B cell (primary cell): ENCODE measurements around the gene NSUN5. TPM values are rescaled to one million over a fixed set of nuclear protein-coding genes. Genes with fewer than 3 reads are reported as not detected.

ENCODE experiments used
- ATAC-seq: fragments of 200-7000 bp; cut with Tn5 transposase; one replicate; pipeline ENCODE4 v1.10.0; 2021; ENCODE audit warnings: low read depth, mild to moderate bottlenecking, moderate number of reproducible peaks, moderate library complexity
- CTCF ChIA-PET: fragments of 350-600 bp; sonication (Branson Sonifier 250); formaldehyde crosslinking; loops from one replicate; lab custom pipeline; 2021; ENCODE audit warnings: antibody characterized with exemption, inconsistent platforms; lab: Charles Lee
- POLR2A ChIA-PET: fragments of 350-600 bp; sonication (Branson Sonifier 250); formaldehyde crosslinking; loops from one replicate; lab custom pipeline; 2021; ENCODE audit warnings: antibody characterized with exemption; lab: Charles Lee
- DNase-seq: peaks from one replicate; pipeline ENCODE4 v3.0.0; 2013
- H2AFZ ChIP-seq: 2 replicates; pipeline ENCODE4 v1.6.1; 2012; ENCODE audit warnings: mild to moderate bottlenecking, low read depth, low read length; ENCODE audit not compliant: insufficient read depth, poor library complexity, severe bottlenecking
- H3K27ac ChIP-seq, 2 donors: 1 replicate in 1 of 2; 2 replicates in 1 of 2; pipeline ENCODE4 v1.5.1; 2012 to 2013; ENCODE audit warnings: low read length in 2 of 2, mild to moderate bottlenecking in 2 of 2, moderate library complexity in 1 of 2
- H3K27me3 ChIP-seq, 4 experiments: fragments of 200-600 bp in 1 of 4; sonication (generic) in 1 of 4; replicated peaks in 1 of 4; 1 replicate in 2 of 4; 2 replicates in 2 of 4; pipeline versions ENCODE4 v1.6.1 to v1.7.0; 2013 to 2016; ENCODE audit warnings: low read length in 3 of 4, mild to moderate bottlenecking in 2 of 4, mixed read lengths in 1 of 4, moderate library complexity in 1 of 4; ENCODE audit not compliant: insufficient read depth in 4 of 4, control insufficient read depth in 3 of 4; ENCODE audit errors: control extremely low read depth in 1 of 4
- H3K36me3 ChIP-seq, 2 experiments: replicated peaks in 1 of 2; 1 replicate in 1 of 2; 2 replicates in 1 of 2; pipeline versions ENCODE4 v1.6.1 to v1.7.1; 2013; ENCODE audit warnings: low read length in 1 of 2; ENCODE audit not compliant: insufficient read depth in 2 of 2, control insufficient read depth in 1 of 2; ENCODE audit errors: control extremely low read depth in 1 of 2, extremely low read depth in 1 of 2
- H3K4me1 ChIP-seq, 2 donors: fragments of 200-600 bp in 1 of 2; sonication (generic) in 1 of 2; 1 replicate in 1 of 2; 2 replicates in 1 of 2; pipeline versions ENCODE4 v1.5.1 to v1.6.1; 2013 to 2017; ENCODE audit warnings: low read length in 2 of 2; ENCODE audit not compliant: control insufficient read depth in 2 of 2, insufficient read depth in 2 of 2
- H3K4me2 ChIP-seq: replicated peaks from 2 replicates; pipeline ENCODE3; 2012; ENCODE audit warnings: mild to moderate bottlenecking, low read depth, low read length; ENCODE audit not compliant: poor library complexity, severe bottlenecking
- H3K4me3 ChIP-seq, 5 experiments: fragments of 200-600 bp in 1 of 5; sonication (generic) in 1 of 5; 1 replicate in 3 of 5; 2 replicates in 2 of 5; pipeline versions ENCODE4 v1.5.1 to v1.7.0; 2011 to 2016; ENCODE audit warnings: low read length in 4 of 5, mild to moderate bottlenecking in 4 of 5, low read depth in 2 of 5, control low read depth in 1 of 5, moderate library complexity in 1 of 5; ENCODE audit not compliant: insufficient read depth in 1 of 5; ENCODE audit errors: control extremely low read depth in 1 of 5, extremely low read depth in 1 of 5
- H3K79me2 ChIP-seq: fragments of 200-600 bp; sonication (generic); one replicate; pipeline ENCODE4 v1.6.0; 2016; ENCODE audit warnings: low read length; ENCODE audit not compliant: control insufficient read depth, insufficient read depth
- H3K9ac ChIP-seq: fragments of 200-600 bp; sonication (generic); 2 replicates; pipeline ENCODE4 v1.6.1; 2017; ENCODE audit warnings: mild to moderate bottlenecking, low read length, moderate library complexity
- H3K9me3 ChIP-seq, 3 donors: one replicate each; pipeline versions ENCODE4 v1.6.1 to v1.7.1; 2013; ENCODE audit warnings: low read length in 2 of 3; ENCODE audit not compliant: control insufficient read depth in 2 of 3, insufficient read depth in 1 of 3; ENCODE audit errors: control extremely low read depth in 1 of 3
- H4K20me1 ChIP-seq: 2 replicates; pipeline ENCODE4 v1.6.0; 2012; ENCODE audit warnings: mild to moderate bottlenecking, low read length; ENCODE audit not compliant: insufficient read depth, control insufficient read depth, poor library complexity, severe bottlenecking
- H3K27ac Mint-ChIP-seq: one replicate; pipeline ENCODE4 v1.8.0; 2021; ENCODE audit warnings: mixed read lengths
- H3K27me3 Mint-ChIP-seq: one replicate; pipeline ENCODE4 v1.8.0; 2021; ENCODE audit warnings: mixed read lengths
- H3K4me1 Mint-ChIP-seq: one replicate; pipeline ENCODE4 v1.8.0; 2021; ENCODE audit warnings: mixed read lengths
- H3K4me3 Mint-ChIP-seq: one replicate; pipeline ENCODE4 v1.8.0; 2021; ENCODE audit warnings: mixed read lengths
- H3K9me3 Mint-ChIP-seq: one replicate; pipeline ENCODE4 v1.8.0; 2022; ENCODE audit warnings: mixed read lengths; ENCODE audit not compliant: insufficient read depth
- EZH2 ChIP-seq: IDR thresholded peaks from 2 replicates; pipeline ENCODE4 v1.6.1; 2012; ENCODE audit warnings: borderline replicate concordance, low read depth, mild to moderate bottlenecking, moderate library complexity, low read length; ENCODE audit not compliant: insufficient read depth, poor library complexity, severe bottlenecking
- WGBS: methylation state at CpG from one replicate; pipeline ENCODE4 v1.1.5; 2013; ENCODE audit warnings: missing lambda C conversion rate; ENCODE audit not compliant: insufficient coverage; 5-methylcytosine and 5-hydroxymethylcytosine counted together
- intact Hi-C: fragments of 100-400 bp; cut with micrococcal nuclease; formaldehyde crosslinking; loops from one replicate; pipeline ENCODE4 v1.10.0; 2022
- polyA plus RNA-seq: library from polyadenylated mRNA; depleted of rRNA; stranded (reverse); fragments of >200 nt; gene quantifications from 2 replicates; pipeline ENCODE4 v1.2.3, GENCODE V29; 2012
- total RNA-seq, 2 donors: library from RNA; stranded (reverse); fragments of 120-200 nt in 1 of 2; gene quantifications; 1 replicate in 1 of 2; 2 replicates in 1 of 2; pipeline versions ENCODE4 v1.2.3 to v1.2.4, GENCODE V29; 2013 to 2022
- TF ChIP-seq, protein P1 (sequence below): fragments of 200-600 bp; IDR thresholded peaks from one replicate; pipeline ENCODE4 v1.8.0; 2022; ENCODE audit warnings: antibody characterized with exemption, mild to moderate bottlenecking

Gene NSUN5
- total and polyA plus RNA-seq, 2 donors (not counting 1 experiment from before 2014, with no cell fraction given), result 67.1 to 98.0 TPM

DNA sequence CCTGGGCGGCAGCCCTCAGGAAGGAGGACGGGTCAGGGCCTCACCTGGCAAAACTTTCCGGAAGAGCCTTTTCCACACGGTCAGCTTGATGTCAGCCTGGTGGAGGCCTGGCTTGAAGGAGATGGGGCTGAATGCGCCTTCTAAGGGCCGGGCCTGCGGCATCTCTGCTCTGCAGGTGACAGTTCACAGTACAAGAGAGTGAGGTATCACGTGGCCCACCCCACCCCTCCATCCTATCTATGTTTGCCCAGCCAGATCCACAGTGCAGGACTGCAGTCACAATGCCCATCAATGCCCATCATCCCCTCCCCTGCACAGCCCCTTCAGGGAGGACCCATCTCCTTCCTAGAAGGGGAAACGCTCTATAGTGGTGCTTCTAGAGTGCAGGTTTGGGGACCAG is 7.9 kb upstream of the NSUN5 start:
- Histone ChIP-seq H3K79me2 (no peaks in the 10 kb centered on the region), H3K36me3 (no peaks in the 10 kb centered on the region), H4K20me1 (no peaks in the 10 kb centered on the region), H2AFZ (no peak overlapping the region), H3K9ac (no peak overlapping the region), H3K4me2 (no peak overlapping the region), H3K4me1 (no peaks in the 10 kb centered on the region), H3K9me3 (no peaks in the 10 kb centered on the region), H3K27me3 (no peaks in the 10 kb centered on the region), H3K27ac (no peak overlapping the region), H3K4me3 (no peak overlapping the region)
- no peak for TF ChIP-seq EZH2
- TF ChIP-seq, protein P1, sequence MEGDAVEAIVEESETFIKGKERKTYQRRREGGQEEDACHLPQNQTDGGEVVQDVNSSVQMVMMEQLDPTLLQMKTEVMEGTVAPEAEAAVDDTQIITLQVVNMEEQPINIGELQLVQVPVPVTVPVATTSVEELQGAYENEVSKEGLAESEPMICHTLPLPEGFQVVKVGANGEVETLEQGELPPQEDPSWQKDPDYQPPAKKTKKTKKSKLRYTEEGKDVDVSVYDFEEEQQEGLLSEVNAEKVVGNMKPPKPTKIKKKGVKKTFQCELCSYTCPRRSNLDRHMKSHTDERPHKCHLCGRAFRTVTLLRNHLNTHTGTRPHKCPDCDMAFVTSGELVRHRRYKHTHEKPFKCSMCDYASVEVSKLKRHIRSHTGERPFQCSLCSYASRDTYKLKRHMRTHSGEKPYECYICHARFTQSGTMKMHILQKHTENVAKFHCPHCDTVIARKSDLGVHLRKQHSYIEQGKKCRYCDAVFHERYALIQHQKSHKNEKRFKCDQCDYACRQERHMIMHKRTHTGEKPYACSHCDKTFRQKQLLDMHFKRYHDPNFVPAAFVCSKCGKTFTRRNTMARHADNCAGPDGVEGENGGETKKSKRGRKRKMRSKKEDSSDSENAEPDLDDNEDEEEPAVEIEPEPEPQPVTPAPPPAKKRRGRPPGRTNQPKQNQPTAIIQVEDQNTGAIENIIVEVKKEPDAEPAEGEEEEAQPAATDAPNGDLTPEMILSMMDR, result no peak
- CTCF ChIA-PET, result no interaction called here
- DNase-seq (no peak), ATAC-seq (no peak)
- intact Hi-C loops, result no loop called here
- WGBS, result 86% methylated on average over 4 of the region's 9 CpGs
- H3K27me3 Mint-ChIP-seq, result no peaks in the 10 kb centered on the region
- no peak overlapping the region for H3K27ac Mint-ChIP-seq
- no peaks in the 10 kb centered on the region for H3K4me1 Mint-ChIP-seq
- H3K4me3 Mint-ChIP-seq, result no peak overlapping the region
- POLR2A ChIA-PET, result no interaction called here
- no peaks in the 10 kb centered on the region for H3K9me3 Mint-ChIP-seq

DNA sequence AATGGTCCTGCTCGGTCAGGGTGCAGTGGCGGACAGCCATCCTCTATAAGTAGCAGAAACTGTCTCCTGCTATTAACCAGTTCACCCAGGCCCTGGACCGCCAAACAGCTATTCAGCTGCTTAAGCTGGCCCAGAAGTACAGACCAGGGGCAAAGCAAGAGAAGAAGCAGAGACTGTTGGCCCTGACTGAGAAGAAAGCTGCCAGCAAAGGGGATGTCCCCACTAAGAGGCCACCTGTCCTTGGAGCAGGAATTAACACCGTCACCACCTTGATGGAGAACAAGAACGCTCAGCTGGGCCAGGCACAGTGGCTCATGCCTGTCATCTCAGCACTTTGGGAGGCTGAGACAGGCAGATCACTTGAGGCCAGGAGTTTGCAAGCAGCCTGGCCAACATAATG is 5.6 kb upstream of the NSUN5 start:
- Histone ChIP-seq H3K9ac (no peak overlapping the region), H3K36me3 (no peaks in the 10 kb centered on the region), H3K9me3 (peaks cover 0 to under 1% (median 0%) of the 10 kb centered on the region in 3 donors), H3K27ac (no peak overlapping the region), H2AFZ (no peak overlapping the region), H3K4me1 (peaks cover 2 to 5% of the 10 kb centered on the region in 2 donors), H4K20me1 (no peaks in the 10 kb centered on the region), H3K79me2 (peaks cover 2% of the 10 kb centered on the region), H3K4me3 (no peak overlapping the region), H3K27me3 (no peaks in the 10 kb centered on the region), H3K4me2 (no peak overlapping the region)
- intact Hi-C loops, result no loop called here
- no peak for DNase-seq
- 80% methylated on average over 5 of the region's 5 CpGs for WGBS
- ChIA-PET CTCF (interaction anchor here (1.3 kb wide), 1 partner anchor 20 kb away, joined by 3 read pairs; no protein-coding TSS in a partner anchor), POLR2A (no interaction called here)
- H3K27me3 Mint-ChIP-seq, result no peaks in the 10 kb centered on the region
- no peaks in the 10 kb centered on the region for H3K9me3 Mint-ChIP-seq
- H3K4me1 Mint-ChIP-seq, result peaks cover 6% of the 10 kb centered on the region
- H3K4me3 Mint-ChIP-seq, result no peak overlapping the region
- TF ChIP-seq, protein P1, result no peak
- no peak for TF ChIP-seq EZH2
- no peak for ATAC-seq
- no peak overlapping the region for H3K27ac Mint-ChIP-seq
